Mucosa of descending colon (tissue), 3 donors: ENCODE measurements around the gene BTBD2. TPM values are rescaled to one million over a fixed set of nuclear protein-coding genes. Genes with fewer than 3 reads are reported as not detected.

ENCODE experiments used
- ATAC-seq: fragments of 200-7000 bp; cut with Tn5 transposase; one replicate; pipeline ENCODE4 v1.9.1; 2020; ENCODE audit warnings: mild to moderate bottlenecking, moderate library complexity
- DNase-seq, 3 donors: peaks; one replicate each; pipeline ENCODE4 v3.0.0-alpha.2; 2020
- H3K36me3 ChIP-seq: fragments of 200-600 bp; one replicate; pipeline ENCODE4 v1.8.0; 2021; ENCODE audit warnings: low read depth, mild to moderate bottlenecking
- H3K4me1 ChIP-seq: fragments of 200-600 bp; one replicate; pipeline ENCODE4 v1.8.0; 2021; ENCODE audit warnings: low read depth, mild to moderate bottlenecking
- H3K4me3 ChIP-seq: fragments of 200-600 bp; one replicate; pipeline ENCODE4 v1.8.0; 2021; ENCODE audit warnings: mild to moderate bottlenecking
- H3K9me3 ChIP-seq: fragments of 200-600 bp; one replicate; pipeline ENCODE4 v1.8.0; 2021; ENCODE audit warnings: mild to moderate bottlenecking
- intact Hi-C, 2 donors: fragments of 100-400 bp; cut with DNase I in 1 of 2; cut with micrococcal nuclease in 1 of 2; formaldehyde crosslinking; loops; one replicate each; pipeline versions ENCODE4 v1.11.0 to v1.11.1; 2022; cut with DNase I, micrococcal nuclease
- total RNA-seq, 3 donors: library from RNA; stranded (reverse); fragmentation: NEBNext Ultra II Directional in 2 of 3; extraction: Animal tissue kit (Norgen Biotek cat#: 25700) in 2 of 3; gene quantifications; one replicate each; pipeline versions ENCODE4 v1.2.1 to v1.2.4, GENCODE V29; 2021 to 2023
- TF ChIP-seq, protein P1 (sequence below): fragments of 200-600 bp; IDR thresholded peaks from one replicate; pipeline ENCODE4 v1.8.0; 2022; ENCODE audit warnings: antibody characterized with exemption, mild to moderate bottlenecking
- donor health status: DM: no; HTN: no; CAD: no; lungs with moderate emphysema.
- donor health status: DM: no; HTN: no; CAD: no.
- donor health status: DM: no; HTN: yes; CAD: no.

The BTBD2 gene
- total RNA-seq, 3 donors from 2014 or later, result 66.0 to 82.3 (median 71.5) TPM

DNA sequence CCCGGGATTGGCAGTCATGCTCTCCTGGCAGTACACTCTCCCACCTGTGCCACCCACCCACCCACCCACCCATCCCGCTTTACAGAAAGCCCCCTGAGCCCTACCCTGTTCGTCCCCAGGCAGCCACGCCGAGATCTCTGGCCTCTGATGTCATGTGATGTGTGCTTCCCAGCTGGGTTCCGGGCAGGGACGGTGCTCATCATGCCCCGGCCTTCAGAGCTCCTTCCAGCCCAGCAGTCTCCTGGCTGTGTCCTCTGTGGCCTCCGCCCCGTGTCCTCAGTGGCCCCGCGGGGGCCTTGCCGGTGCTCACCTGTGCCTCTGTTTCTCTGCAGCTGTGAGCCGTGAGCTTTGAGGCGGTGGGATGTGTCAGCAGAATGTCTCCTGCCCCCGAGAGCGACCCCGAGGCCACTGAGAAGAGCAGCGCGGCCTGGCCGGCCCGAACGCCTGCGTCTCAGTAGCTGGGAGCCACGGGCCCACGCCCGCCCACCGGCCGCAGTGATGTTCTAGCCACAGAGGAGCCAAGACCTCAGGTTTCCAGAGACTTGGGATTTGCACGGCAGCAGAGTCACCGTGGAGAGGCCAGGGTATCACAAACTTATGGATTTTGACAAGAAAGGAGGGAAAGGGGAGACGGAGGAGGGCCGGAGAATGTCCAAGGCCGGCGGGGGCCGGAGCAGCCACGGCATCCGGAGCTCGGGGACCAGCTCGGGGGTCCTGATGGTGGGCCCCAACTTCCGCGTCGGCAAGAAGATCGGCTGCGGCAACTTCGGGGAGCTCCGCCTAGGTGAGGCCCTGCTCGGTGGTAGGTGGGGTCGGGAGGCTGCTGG is 46.1 kb downstream of the BTBD2 start:
- intact Hi-C loops, result no loop called here
- Histone ChIP-seq H3K4me3 (no peak overlapping the region), H3K4me1 (no peaks in the 10 kb centered on the region), H3K9me3 (no peaks in the 10 kb centered on the region), H3K36me3 (no peaks in the 10 kb centered on the region)
- ATAC-seq (no peak), DNase-seq (no peak)
- TF ChIP-seq, protein P1, sequence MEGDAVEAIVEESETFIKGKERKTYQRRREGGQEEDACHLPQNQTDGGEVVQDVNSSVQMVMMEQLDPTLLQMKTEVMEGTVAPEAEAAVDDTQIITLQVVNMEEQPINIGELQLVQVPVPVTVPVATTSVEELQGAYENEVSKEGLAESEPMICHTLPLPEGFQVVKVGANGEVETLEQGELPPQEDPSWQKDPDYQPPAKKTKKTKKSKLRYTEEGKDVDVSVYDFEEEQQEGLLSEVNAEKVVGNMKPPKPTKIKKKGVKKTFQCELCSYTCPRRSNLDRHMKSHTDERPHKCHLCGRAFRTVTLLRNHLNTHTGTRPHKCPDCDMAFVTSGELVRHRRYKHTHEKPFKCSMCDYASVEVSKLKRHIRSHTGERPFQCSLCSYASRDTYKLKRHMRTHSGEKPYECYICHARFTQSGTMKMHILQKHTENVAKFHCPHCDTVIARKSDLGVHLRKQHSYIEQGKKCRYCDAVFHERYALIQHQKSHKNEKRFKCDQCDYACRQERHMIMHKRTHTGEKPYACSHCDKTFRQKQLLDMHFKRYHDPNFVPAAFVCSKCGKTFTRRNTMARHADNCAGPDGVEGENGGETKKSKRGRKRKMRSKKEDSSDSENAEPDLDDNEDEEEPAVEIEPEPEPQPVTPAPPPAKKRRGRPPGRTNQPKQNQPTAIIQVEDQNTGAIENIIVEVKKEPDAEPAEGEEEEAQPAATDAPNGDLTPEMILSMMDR, result no peak

DNA sequence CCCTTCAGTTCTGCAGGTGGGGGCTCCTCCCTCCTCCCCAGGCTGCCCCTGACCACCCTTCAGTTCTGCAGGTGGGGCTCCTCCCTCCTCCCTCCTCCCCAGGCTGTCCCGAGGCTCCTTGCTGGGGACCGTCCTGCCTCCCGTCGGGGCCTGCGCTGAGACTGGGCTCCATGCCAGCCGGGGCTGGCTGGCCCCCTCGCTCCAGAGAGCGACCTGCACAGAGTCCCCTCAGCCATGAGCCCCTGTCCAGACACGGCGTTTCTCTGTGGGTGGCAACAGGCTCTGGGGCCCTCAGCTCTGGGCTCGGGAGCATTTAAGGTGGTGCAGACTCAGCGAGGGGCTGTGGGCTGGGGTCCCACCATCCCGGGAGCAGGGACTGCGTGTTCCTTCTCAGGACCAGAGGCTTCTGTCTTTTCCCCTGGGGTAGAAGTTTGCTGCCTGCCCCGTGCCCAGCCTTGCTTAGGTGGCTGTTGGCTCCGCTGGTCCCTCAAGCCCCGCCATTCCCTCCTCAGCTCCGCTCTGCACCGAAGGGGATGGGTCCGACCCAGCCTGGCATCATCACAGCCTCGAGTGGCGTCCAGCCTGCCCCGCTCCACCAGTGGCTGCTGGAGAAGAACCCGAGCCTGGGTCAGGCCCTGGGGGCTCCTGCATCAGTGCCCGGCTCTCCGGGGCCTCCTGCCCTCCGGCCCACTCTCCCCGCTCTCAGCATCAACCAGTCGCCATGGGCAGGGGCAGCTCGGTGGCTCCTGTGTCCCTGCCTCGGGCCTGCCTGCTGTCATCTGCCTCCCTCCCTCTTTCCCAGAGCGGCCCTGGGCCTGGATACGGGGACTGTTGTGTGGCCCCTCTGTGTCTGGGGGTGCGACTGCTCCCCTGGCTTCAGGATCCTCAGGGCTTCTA is 47.0 kb downstream of the BTBD2 start:
- intact Hi-C loops, result no loop called here
- Histone ChIP-seq H3K4me1 (no peaks in the 10 kb centered on the region), H3K4me3 (no peak overlapping the region), H3K9me3 (no peaks in the 10 kb centered on the region), H3K36me3 (no peaks in the 10 kb centered on the region)
- ATAC-seq (no peak), DNase-seq (no peak)
- TF ChIP-seq, protein P1, result no peak

DNA sequence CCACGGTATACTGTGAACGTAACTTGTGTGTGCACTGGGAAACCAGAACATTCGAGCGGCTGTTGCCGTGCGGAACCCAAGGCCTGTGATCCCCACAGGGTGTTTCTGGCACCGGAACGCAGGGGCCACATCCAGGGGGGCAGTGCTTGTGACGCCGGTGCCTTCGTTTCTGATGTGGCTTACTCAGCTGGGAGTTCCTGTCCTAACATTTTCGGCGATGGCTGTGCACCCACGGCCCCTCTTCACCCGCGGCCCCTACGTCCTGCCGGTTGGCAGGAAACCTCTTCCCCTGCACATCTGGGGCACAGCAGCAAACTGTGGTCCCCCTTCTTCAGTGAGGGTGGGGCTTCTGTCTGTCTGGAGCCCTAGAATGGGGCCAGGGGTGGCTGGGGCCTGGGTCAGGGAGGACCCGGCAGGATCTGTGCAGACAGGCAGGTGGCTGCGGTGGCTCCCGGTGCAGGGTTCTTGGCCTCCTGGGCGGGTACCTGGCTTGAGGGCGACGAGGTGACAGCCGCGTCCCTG is 48.4 kb downstream of the BTBD2 start:
- TF ChIP-seq, protein P1, result no peak
- H3K9me3 ChIP-seq, result no peaks in the 10 kb centered on the region
- no peak for DNase-seq
- intact Hi-C loops, result no loop called here
- H3K4me1 ChIP-seq, result no peaks in the 10 kb centered on the region
- no peaks in the 10 kb centered on the region for H3K36me3 ChIP-seq
- ATAC-seq, result no peak
- no peak overlapping the region for H3K4me3 ChIP-seq

DNA sequence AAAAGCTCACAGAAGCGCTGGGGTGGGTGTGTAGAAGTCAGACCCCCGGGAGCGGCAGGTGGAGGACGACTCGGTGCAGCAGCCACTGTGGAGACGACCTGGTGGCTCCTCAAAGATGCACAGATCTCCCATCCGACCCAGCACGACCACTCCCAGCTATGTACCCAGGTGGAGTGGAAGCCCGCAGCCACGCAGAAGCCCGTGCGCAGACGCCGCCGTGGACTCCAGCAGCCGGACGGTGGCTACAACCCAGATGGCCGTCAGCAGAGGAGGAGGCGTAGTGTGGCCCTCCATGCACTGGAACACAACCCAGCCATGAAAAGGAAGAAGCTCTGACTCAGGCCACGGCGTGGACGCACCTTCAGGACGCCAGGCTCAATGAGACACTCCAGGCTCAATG is 52.8 kb downstream of the BTBD2 start:
- Histone ChIP-seq H3K4me1 (no peaks in the 10 kb centered on the region), H3K36me3 (no peaks in the 10 kb centered on the region), H3K4me3 (no peak overlapping the region), H3K9me3 (no peaks in the 10 kb centered on the region)
- intact Hi-C loops, result no loop called here
- ATAC-seq, result no peak
- TF ChIP-seq, protein P1, result no peak
- DNase-seq, result no peak

DNA sequence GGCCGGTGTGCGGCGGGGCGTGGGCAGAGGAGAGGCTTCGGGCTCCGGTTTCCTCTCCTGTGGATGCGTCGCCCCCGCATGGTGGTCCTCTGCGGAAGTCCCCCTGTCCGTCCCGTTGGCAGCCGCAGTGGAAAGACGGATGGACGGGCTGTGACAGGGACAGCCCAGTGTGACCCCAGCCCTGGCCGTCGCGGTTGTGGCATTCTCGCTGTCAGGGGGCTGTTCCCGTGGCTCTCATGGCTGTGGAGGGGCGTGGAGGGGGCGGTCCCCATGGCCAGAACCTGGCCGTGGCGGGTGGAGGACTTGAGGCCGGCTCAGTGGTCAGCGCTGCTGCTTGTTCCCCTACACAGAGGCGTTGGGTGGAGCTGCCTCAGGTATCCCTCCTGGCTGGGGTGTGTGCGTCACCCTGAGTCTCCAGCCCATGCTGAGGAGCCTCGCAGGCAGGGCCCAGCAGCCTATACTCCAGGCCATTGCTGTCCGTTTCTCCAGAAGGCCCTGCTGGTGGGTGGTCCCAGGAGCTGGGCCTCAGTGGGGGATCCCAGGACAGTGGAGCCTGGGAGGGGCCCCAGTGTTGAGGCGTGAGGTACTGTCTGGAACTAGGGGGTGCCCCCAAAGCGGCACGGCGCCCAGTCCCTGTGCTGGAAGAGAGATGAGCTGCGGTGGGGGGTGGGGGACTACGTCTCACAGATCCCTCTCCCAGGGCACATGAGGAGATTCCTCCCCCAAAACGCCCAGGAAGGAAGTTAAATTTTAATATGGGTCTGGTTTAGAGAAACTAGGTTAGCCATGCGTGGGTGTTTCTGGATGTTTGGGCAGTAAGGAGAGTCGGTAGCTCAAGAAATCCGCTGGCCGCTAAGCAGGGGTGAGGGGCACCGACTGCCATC is 54.3 kb downstream of the BTBD2 start:
- Histone ChIP-seq H3K36me3 (no peaks in the 10 kb centered on the region), H3K4me1 (no peaks in the 10 kb centered on the region), H3K4me3 (no peak overlapping the region), H3K9me3 (no peaks in the 10 kb centered on the region)
- intact Hi-C loops, result no loop called here
- DNase-seq, result no peak
- TF ChIP-seq, protein P1, result no peak
- ATAC-seq, result no peak
